ENCODE measurements around the gene MAP3K4. TPM values are rescaled to one million over a fixed set of nuclear protein-coding genes. Genes with fewer than 3 reads are reported as not detected.

MAP3K4 gene
- total and polyA plus RNA-seq, 2 of the 8 experiments (the other 6 are each of a cell fraction or from before 2014, with no cell fraction given), result 16.6 to 51.6 TPM

GRCh38 chr6:160965893-160966292, 25.7 kb upstream of the MAP3K4 start (continued):
- TF ChIP-seq CHD7 (IDR thresholded peaks at IDR 0.05; ENCODE audit: insufficient replicate concordance, low read length), result no peak
- no peak for TF ChIP-seq ATF2 (IDR thresholded peaks at IDR 0.05; ENCODE audit: low read length)
- TF ChIP-seq HDAC2 (IDR thresholded peaks at IDR 0.05; ENCODE audit: borderline replicate concordance in 1 of 2, low read depth in 2 of 2, low read length in 2 of 2), result no peak
- TF ChIP-seq SAP30 (IDR thresholded peaks at IDR 0.05; ENCODE audit: insufficient read depth, insufficient replicate concordance, low read length), result no peak
- TF ChIP-seq SP1 (IDR thresholded peaks at IDR 0.05; ENCODE audit: low read depth, low read length), result no peak
- TF ChIP-seq ATF3 (IDR thresholded peaks at IDR 0.05; ENCODE audit: insufficient read depth, low read depth, low read length), result no peak
- TF ChIP-seq KDM4A (IDR thresholded peaks at IDR 0.05; ENCODE audit: low read depth, low read length, severe bottlenecking), result no peak
- TF ChIP-seq BRCA1 (IDR thresholded peaks at IDR 0.05; ENCODE audit: low read depth, low read length), result no peak
- no peak for TF ChIP-seq KDM1A (IDR thresholded peaks at IDR 0.05; ENCODE audit: borderline replicate concordance, low read length)
